ENCODE measurements around the gene NIT1.

NIT1 gene

DNA sequence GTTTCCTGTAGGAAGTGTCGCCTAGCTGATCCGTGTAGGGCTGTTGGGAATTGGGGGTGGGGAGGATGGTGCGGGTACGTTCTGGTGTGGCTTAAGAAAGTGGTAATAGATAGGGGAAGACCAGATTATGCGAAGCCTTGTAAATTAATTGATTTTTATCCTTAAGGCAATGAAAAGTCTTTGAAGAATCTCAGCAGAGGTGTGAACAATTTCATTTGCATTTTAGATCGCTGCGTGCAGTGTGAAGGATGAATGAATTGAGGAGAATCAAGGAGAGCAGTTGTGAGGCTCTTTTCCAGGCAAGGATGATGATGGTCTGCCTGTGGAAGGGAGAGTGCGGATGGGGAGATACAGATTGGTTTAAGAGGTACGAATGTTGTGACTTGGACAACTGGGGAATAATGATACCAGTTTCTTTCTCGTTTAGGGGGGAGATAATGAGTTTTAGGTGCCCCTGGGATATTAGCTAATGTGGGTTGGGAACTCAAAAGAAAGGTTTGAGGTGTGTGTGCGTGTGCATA is 15.4 kb downstream of the NIT1 start:
- Histone ChIP-seq H3K4me1 (ENCODE audit: control insufficient read depth in 2 of 2, insufficient read depth in 1 of 2, low read depth in 1 of 2, low read length in 2 of 2) (peaks cover 3 to 15% of the 10 kb centered on the region in 2 donors), H3K27me3 (ENCODE audit: control insufficient read depth in 3 of 3, insufficient read depth in 3 of 3, low read depth in 1 of 3, low read length in 3 of 3) (no peaks in the 10 kb centered on the region), H2BK15ac (ENCODE audit: low read length) (no peak overlapping the region), H3K9ac (ENCODE audit: low read depth, low read length, poor library complexity) (no peak overlapping the region), H2BK12ac (ENCODE audit: low read length) (no peak overlapping the region), H3K4me3 (ENCODE audit: low read length in 2 of 2) (peak overlapping the region; percentile 74 to 94), H3K79me1 (ENCODE audit: low read depth, low read length) (peaks cover 3% of the 10 kb centered on the region), H3K23ac (ENCODE audit: low read depth, low read length, poor library complexity) (no peak overlapping the region), H4K8ac (ENCODE audit: low read depth, low read length) (no peak overlapping the region), H2AK5ac (ENCODE audit: low read depth, low read length) (no peak overlapping the region), H3K4ac (ENCODE audit: low read length) (no peak overlapping the region), H3K9me3 (replicated peaks in 1 of 2; ENCODE audit: control insufficient read depth in 2 of 2, insufficient read depth in 1 of 2, low read depth in 1 of 2, low read length in 2 of 2) (no peaks in the 10 kb centered on the region), H3K27ac (replicated peaks; ENCODE audit: low read length) (peak overlapping the region; percentile 88), H3K4me2 (ENCODE audit: insufficient read depth, low read length, poor library complexity, severe bottlenecking) (peak overlapping the region; percentile 60), H3K36me3 (replicated peaks in 1 of 2; ENCODE audit: control insufficient read depth in 2 of 2, insufficient read depth in 2 of 2, low read length in 2 of 2) (peaks cover 7 to 23% of the 10 kb centered on the region in 2 donors), H2BK5ac (ENCODE audit: low read length) (peak overlapping the region; percentile 16), H2BK120ac (ENCODE audit: low read depth, low read length) (no peak overlapping the region), H2AFZ (ENCODE audit: low read length) (peak overlapping the region; percentile 78), H4K91ac (ENCODE audit: low read depth, low read length, poor library complexity) (no peak overlapping the region), H3K14ac (ENCODE audit: low read length) (no peak overlapping the region), H3K18ac (ENCODE audit: low read length) (peak overlapping the region; percentile 91)
- WGBS, 2 donors (ENCODE audit: extremely low coverage in 2 of 2, insufficient read length in 2 of 2, insufficient replicate concordance in 1 of 2): no CpG with 5 or more reads among the region's 11 CpGs
- no peak for DNase-seq (ENCODE audit: low spot score)

DNA sequence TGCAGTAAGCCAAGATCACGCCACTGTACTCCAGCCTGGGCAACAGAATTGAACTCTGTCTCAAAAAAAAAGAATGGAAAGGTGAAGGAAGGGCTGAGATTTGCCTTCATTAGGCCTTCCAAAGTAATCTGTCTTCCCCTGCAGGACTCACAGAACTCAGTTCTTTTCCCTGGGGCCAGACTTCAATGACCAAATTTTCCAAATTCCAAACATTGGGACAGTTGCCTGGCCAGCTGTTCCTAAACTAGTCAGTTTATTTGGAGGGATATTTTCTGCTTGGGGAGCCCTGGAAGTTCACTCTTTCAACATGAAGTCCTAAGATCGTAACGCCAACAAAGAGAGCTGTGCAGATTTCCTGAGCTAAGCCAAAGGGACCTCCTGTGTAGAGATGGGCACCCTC is 20.0 kb downstream of the NIT1 start:
- H3K27ac ChIP-seq (replicated peaks; ENCODE audit: low read length): no peak overlapping the region
- H3K9me3 ChIP-seq (replicated peaks in 1 of 2; ENCODE audit: control insufficient read depth in 2 of 2, insufficient read depth in 1 of 2, low read depth in 1 of 2, low read length in 2 of 2): no peaks in the 10 kb centered on the region
- DNase-seq (ENCODE audit: low spot score): no peak
- WGBS, 2 donors (ENCODE audit: extremely low coverage in 2 of 2, insufficient read length in 2 of 2, insufficient replicate concordance in 1 of 2): no CpG with 5 or more reads among the region's 3 CpGs
- H3K36me3 ChIP-seq (replicated peaks in 1 of 2; ENCODE audit: control insufficient read depth in 2 of 2, insufficient read depth in 2 of 2, low read length in 2 of 2): no peaks in the 10 kb centered on the region
- H3K4me3 ChIP-seq (ENCODE audit: low read length in 2 of 2): no peak overlapping the region
- H3K4me1 ChIP-seq (ENCODE audit: control insufficient read depth in 2 of 2, insufficient read depth in 1 of 2, low read depth in 1 of 2, low read length in 2 of 2): peaks cover 3 to 4% of the 10 kb centered on the region in 2 donors
- no peak overlapping the region for H4K91ac ChIP-seq (ENCODE audit: low read depth, low read length, poor library complexity)
- no peaks in the 10 kb centered on the region for H3K27me3 ChIP-seq (ENCODE audit: control insufficient read depth in 3 of 3, insufficient read depth in 3 of 3, low read depth in 1 of 3, low read length in 3 of 3)
- no peak overlapping the region for H3K23ac ChIP-seq (ENCODE audit: low read depth, low read length, poor library complexity)
- no peak overlapping the region for H2BK120ac ChIP-seq (ENCODE audit: low read depth, low read length)
- H2AK5ac ChIP-seq (ENCODE audit: low read depth, low read length): no peak overlapping the region
- H4K8ac ChIP-seq (ENCODE audit: low read depth, low read length): no peak overlapping the region
- no peak overlapping the region for H3K18ac ChIP-seq (ENCODE audit: low read length)
- H3K9ac ChIP-seq (ENCODE audit: low read depth, low read length, poor library complexity): no peak overlapping the region
- no peak overlapping the region for H2BK5ac ChIP-seq (ENCODE audit: low read length)
- no peak overlapping the region for H3K4me2 ChIP-seq (ENCODE audit: insufficient read depth, low read length, poor library complexity, severe bottlenecking)
- no peak overlapping the region for H2BK15ac ChIP-seq (ENCODE audit: low read length)
- no peaks in the 10 kb centered on the region for H3K79me1 ChIP-seq (ENCODE audit: low read depth, low read length)
- H3K4ac ChIP-seq (ENCODE audit: low read length): no peak overlapping the region
- no peak overlapping the region for H3K14ac ChIP-seq (ENCODE audit: low read length)
- no peak overlapping the region for H2AFZ ChIP-seq (ENCODE audit: low read length)
- no peak overlapping the region for H2BK12ac ChIP-seq (ENCODE audit: low read length)

DNA sequence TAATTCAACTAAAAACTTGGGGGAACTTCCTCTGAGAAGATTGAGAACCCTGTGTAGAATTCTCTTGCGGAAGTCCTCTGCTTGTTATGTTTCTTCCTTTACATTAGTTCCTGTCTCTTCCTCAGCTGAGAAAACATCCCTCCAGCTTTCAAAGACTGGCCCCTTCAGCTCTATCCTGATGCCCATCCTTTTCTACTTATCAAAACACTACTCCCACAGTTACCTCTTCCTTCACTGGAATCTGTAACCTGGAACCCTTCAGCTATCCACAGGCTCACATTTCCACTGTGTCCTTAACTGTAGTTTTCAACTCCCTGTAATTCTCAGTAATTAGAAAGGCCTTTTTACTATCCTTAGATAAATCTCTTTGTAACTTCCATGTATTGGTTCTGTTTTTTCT is 20.5 kb downstream of the NIT1 start:
- H3K4ac ChIP-seq (ENCODE audit: low read length): no peak overlapping the region
- H2AFZ ChIP-seq (ENCODE audit: low read length): no peak overlapping the region
- no peak overlapping the region for H3K18ac ChIP-seq (ENCODE audit: low read length)
- no peak overlapping the region for H4K91ac ChIP-seq (ENCODE audit: low read depth, low read length, poor library complexity)
- WGBS, 2 donors (ENCODE audit: extremely low coverage in 2 of 2, insufficient read length in 2 of 2, insufficient replicate concordance in 1 of 2): no CpG with 5 or more reads among the region's 1 CpG
- no peak overlapping the region for H2BK15ac ChIP-seq (ENCODE audit: low read length)
- H3K4me1 ChIP-seq (ENCODE audit: control insufficient read depth in 2 of 2, insufficient read depth in 1 of 2, low read depth in 1 of 2, low read length in 2 of 2): peaks cover 2 to 3% of the 10 kb centered on the region in 2 donors
- no peak overlapping the region for H3K14ac ChIP-seq (ENCODE audit: low read length)
- no peak overlapping the region for H3K4me3 ChIP-seq (ENCODE audit: low read length in 2 of 2)
- H2AK5ac ChIP-seq (ENCODE audit: low read depth, low read length): no peak overlapping the region
- no peak overlapping the region for H2BK12ac ChIP-seq (ENCODE audit: low read length)
- no peak for DNase-seq (ENCODE audit: low spot score)
- no peak overlapping the region for H3K23ac ChIP-seq (ENCODE audit: low read depth, low read length, poor library complexity)
- H3K27me3 ChIP-seq (ENCODE audit: control insufficient read depth in 3 of 3, insufficient read depth in 3 of 3, low read depth in 1 of 3, low read length in 3 of 3): no peaks in the 10 kb centered on the region
- no peak overlapping the region for H3K4me2 ChIP-seq (ENCODE audit: insufficient read depth, low read length, poor library complexity, severe bottlenecking)
- H3K9me3 ChIP-seq (replicated peaks in 1 of 2; ENCODE audit: control insufficient read depth in 2 of 2, insufficient read depth in 1 of 2, low read depth in 1 of 2, low read length in 2 of 2): no peaks in the 10 kb centered on the region
- no peak overlapping the region for H3K27ac ChIP-seq (replicated peaks; ENCODE audit: low read length)
- no peak overlapping the region for H4K8ac ChIP-seq (ENCODE audit: low read depth, low read length)
- H2BK5ac ChIP-seq (ENCODE audit: low read length): no peak overlapping the region
- no peak overlapping the region for H2BK120ac ChIP-seq (ENCODE audit: low read depth, low read length)
- H3K36me3 ChIP-seq (replicated peaks in 1 of 2; ENCODE audit: control insufficient read depth in 2 of 2, insufficient read depth in 2 of 2, low read length in 2 of 2): no peaks in the 10 kb centered on the region
- no peaks in the 10 kb centered on the region for H3K79me1 ChIP-seq (ENCODE audit: low read depth, low read length)
- no peak overlapping the region for H3K9ac ChIP-seq (ENCODE audit: low read depth, low read length, poor library complexity)

DNA sequence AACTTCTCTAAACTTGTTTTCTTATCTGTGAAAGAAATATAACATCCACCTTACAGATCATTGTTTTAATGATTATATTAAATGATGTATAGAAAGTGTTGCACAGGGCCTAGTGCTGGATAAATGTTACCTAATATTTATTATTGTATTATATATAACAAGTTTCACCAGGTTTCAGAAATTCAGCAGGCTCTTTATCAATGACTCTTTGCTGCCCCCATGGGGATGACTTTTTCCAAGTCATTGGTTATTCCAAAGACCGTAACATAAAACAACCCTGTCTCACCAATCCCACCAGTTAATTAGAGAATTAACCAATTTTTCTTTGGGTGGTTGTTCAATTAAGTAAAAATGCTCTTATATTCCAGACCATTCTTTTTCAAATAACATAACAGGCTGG is 21.9 kb downstream of the NIT1 start:
- WGBS, 2 donors (ENCODE audit: extremely low coverage in 2 of 2, insufficient read length in 2 of 2, insufficient replicate concordance in 1 of 2): no CpG with 5 or more reads among the region's 1 CpG
- Histone ChIP-seq H3K4me3 (ENCODE audit: low read length in 2 of 2) (no peak overlapping the region), H3K14ac (ENCODE audit: low read length) (no peak overlapping the region), H4K91ac (ENCODE audit: low read depth, low read length, poor library complexity) (no peak overlapping the region), H2BK120ac (ENCODE audit: low read depth, low read length) (no peak overlapping the region), H2BK15ac (ENCODE audit: low read length) (no peak overlapping the region), H3K9me3 (replicated peaks in 1 of 2; ENCODE audit: control insufficient read depth in 2 of 2, insufficient read depth in 1 of 2, low read depth in 1 of 2, low read length in 2 of 2) (no peaks in the 10 kb centered on the region), H2BK5ac (ENCODE audit: low read length) (no peak overlapping the region), H3K79me1 (ENCODE audit: low read depth, low read length) (no peaks in the 10 kb centered on the region), H2BK12ac (ENCODE audit: low read length) (no peak overlapping the region), H2AFZ (ENCODE audit: low read length) (no peak overlapping the region), H4K8ac (ENCODE audit: low read depth, low read length) (no peak overlapping the region), H3K36me3 (replicated peaks in 1 of 2; ENCODE audit: control insufficient read depth in 2 of 2, insufficient read depth in 2 of 2, low read length in 2 of 2) (no peaks in the 10 kb centered on the region), H3K4me2 (ENCODE audit: insufficient read depth, low read length, poor library complexity, severe bottlenecking) (no peak overlapping the region), H3K27ac (replicated peaks; ENCODE audit: low read length) (no peak overlapping the region), H3K4me1 (ENCODE audit: control insufficient read depth in 2 of 2, insufficient read depth in 1 of 2, low read depth in 1 of 2, low read length in 2 of 2) (no peaks in the 10 kb centered on the region), H3K4ac (ENCODE audit: low read length) (no peak overlapping the region), H3K27me3 (ENCODE audit: control insufficient read depth in 3 of 3, insufficient read depth in 3 of 3, low read depth in 1 of 3, low read length in 3 of 3) (no peaks in the 10 kb centered on the region), H3K23ac (ENCODE audit: low read depth, low read length, poor library complexity) (no peak overlapping the region), H3K9ac (ENCODE audit: low read depth, low read length, poor library complexity) (no peak overlapping the region), H2AK5ac (ENCODE audit: low read depth, low read length) (no peak overlapping the region), H3K18ac (ENCODE audit: low read length) (no peak overlapping the region)
- DNase-seq (ENCODE audit: low spot score): no peak
